Astrocyte (in vitro differentiated cells and primary cell): ENCODE data around the gene TLL2. TPM values are rescaled to one million over a fixed set of nuclear protein-coding genes. Genes with fewer than 3 reads are reported as not detected.
A peak's percentile ranks its signal among the peaks of the same experiment; 100 is the strongest.

Experiments used
- DNase-seq: peaks from one replicate; pipeline ENCODE4 v3.0.0-alpha.2; 2010; ENCODE audit warnings: low read depth
- FAIRE-seq: peaks from 2 replicates; lab custom pipeline; 2011; peaks lifted over from hg19 to GRCh38; lab: Jason Lieb, UNC
- H2AFZ ChIP-seq: 2 replicates; pipeline ENCODE4 v1.6.0; 2012; ENCODE audit warnings: low read depth, low read length, inconsistent platforms
- H3K27ac ChIP-seq: 2 replicates; pipeline ENCODE4 v1.5.1; 2011; ENCODE audit warnings: low read depth, low read length, inconsistent platforms
- H3K27me3 ChIP-seq: 2 replicates; pipeline ENCODE4 v1.6.0; 2011; ENCODE audit warnings: low read length, inconsistent platforms; ENCODE audit not compliant: insufficient read depth
- H3K36me3 ChIP-seq: 2 replicates; pipeline ENCODE4 v1.5.1; 2011; ENCODE audit warnings: low read length, inconsistent platforms; ENCODE audit not compliant: insufficient read depth
- H3K4me1 ChIP-seq: 2 replicates; pipeline ENCODE4 v1.5.1; 2011; ENCODE audit warnings: low read length, inconsistent platforms; ENCODE audit not compliant: insufficient read depth
- H3K4me2 ChIP-seq: 2 replicates; pipeline ENCODE4 v1.6.0; 2012; ENCODE audit warnings: low read length, inconsistent platforms
- H3K4me3 ChIP-seq: 2 replicates; pipeline ENCODE4 v1.5.1; 2011; ENCODE audit warnings: low read depth, mild to moderate bottlenecking, low read length, inconsistent platforms; ENCODE audit not compliant: insufficient read depth
- H3K79me2 ChIP-seq: 2 replicates; pipeline ENCODE4 v1.6.0; 2012; ENCODE audit warnings: mild to moderate bottlenecking, low read length, inconsistent platforms; ENCODE audit not compliant: insufficient read depth
- H3K9ac ChIP-seq: 2 replicates; pipeline ENCODE4 v1.6.0; 2012; ENCODE audit warnings: mild to moderate bottlenecking, low read length, inconsistent platforms
- H3K9me3 ChIP-seq: 2 replicates; pipeline ENCODE4 v1.5.1; 2012; ENCODE audit warnings: low read depth, mild to moderate bottlenecking, low read length, inconsistent platforms; ENCODE audit not compliant: insufficient read depth
- H4K20me1 ChIP-seq: 2 replicates; pipeline ENCODE4 v1.6.0; 2012; ENCODE audit warnings: low read length, inconsistent platforms; ENCODE audit not compliant: insufficient read depth
- H3K27ac Mint-ChIP-seq: one replicate; pipeline ENCODE4 v1.8.0; 2021; ENCODE audit warnings: mild to moderate bottlenecking, mixed read lengths; ENCODE audit not compliant: unreplicated experiment
- H3K27me3 Mint-ChIP-seq: one replicate; pipeline ENCODE4 v1.8.0; 2021; ENCODE audit warnings: low read depth, mixed read lengths; ENCODE audit not compliant: unreplicated experiment
- H3K36me3 Mint-ChIP-seq: one replicate; pipeline ENCODE4 v1.8.0; 2021; ENCODE audit warnings: low read depth, mixed read lengths; ENCODE audit not compliant: unreplicated experiment
- H3K4me1 Mint-ChIP-seq: one replicate; pipeline ENCODE4 v1.8.0; 2021; ENCODE audit warnings: low read depth, mixed read lengths; ENCODE audit not compliant: unreplicated experiment
- H3K4me3 Mint-ChIP-seq: one replicate; pipeline ENCODE4 v1.8.0; 2021; ENCODE audit warnings: mild to moderate bottlenecking, moderate library complexity, mixed read lengths; ENCODE audit not compliant: unreplicated experiment
- H3K9me3 Mint-ChIP-seq: one replicate; pipeline ENCODE4 v1.8.0; 2021; ENCODE audit warnings: mild to moderate bottlenecking, mixed read lengths; ENCODE audit not compliant: unreplicated experiment
- CTCF ChIP-seq: IDR thresholded peaks from 2 replicates; pipeline ENCODE4 v1.5.1; 2011; ENCODE audit warnings: low read depth, mild to moderate bottlenecking, inconsistent platforms, low read length, moderate library complexity; ENCODE audit not compliant: insufficient read depth
- EZH2 ChIP-seq: IDR thresholded peaks from 2 replicates; pipeline ENCODE4 v1.6.1; 2012; ENCODE audit warnings: mild to moderate bottlenecking, low read length, inconsistent platforms; ENCODE audit not compliant: insufficient read depth
- total RNA-seq: library from RNA; stranded (reverse); gene quantifications from 2 replicates; pipeline ENCODE4 v1.2.1, GENCODE V29; 2021

Gene TLL2
- total RNA-seq, 1 donor from 2014 or later = 7.6 TPM

- H3K79me2 ChIP-seq = no peaks in the 10 kb centered on the region
- Mint-ChIP-seq H3K27me3 (peaks cover 21% of the 10 kb centered on the region), H3K4me1 (peaks cover 8% of the 10 kb centered on the region), H3K9me3 (no peaks in the 10 kb centered on the region), H3K4me3 (no peak overlapping the region), H3K27ac (no peak overlapping the region), H3K36me3 (peaks cover 3% of the 10 kb centered on the region)
- H3K36me3 ChIP-seq = no peaks in the 10 kb centered on the region
- TF ChIP-seq EZH2 = no peak
- TF ChIP-seq CTCF = peak; percentile 92
- H3K27ac ChIP-seq = no peak overlapping the region
- FAIRE-seq (peak; percentile 69), DNase-seq (no peak)
- H3K4me1 ChIP-seq = peaks cover 4% of the 10 kb centered on the region
- no peak overlapping the region for H2AFZ ChIP-seq
- H3K9ac ChIP-seq = no peak overlapping the region
- H3K27me3 ChIP-seq = peaks cover 7% of the 10 kb centered on the region
- no peak overlapping the region for H3K4me3 ChIP-seq
- no peaks in the 10 kb centered on the region for H4K20me1 ChIP-seq
- H3K4me2 ChIP-seq = no peak overlapping the region
- no peaks in the 10 kb centered on the region for H3K9me3 ChIP-seq
Measured at GRCh38 chr10:96370584-96371157, 143.1 kb downstream of the TLL2 start.

- no peak overlapping the region for H3K27ac ChIP-seq
- H3K9ac ChIP-seq = no peak overlapping the region
- H3K79me2 ChIP-seq = no peaks in the 10 kb centered on the region
- Mint-ChIP-seq H3K9me3 (no peaks in the 10 kb centered on the region), H3K36me3 (peaks cover 3% of the 10 kb centered on the region), H3K4me3 (no peak overlapping the region), H3K4me1 (peaks cover 5% of the 10 kb centered on the region), H3K27me3 (peaks cover 21% of the 10 kb centered on the region), H3K27ac (no peak overlapping the region)
- DNase-seq (no peak), FAIRE-seq (no peak)
- peaks cover 2% of the 10 kb centered on the region for H3K4me1 ChIP-seq
- no peaks in the 10 kb centered on the region for H3K36me3 ChIP-seq
- no peak overlapping the region for H3K4me2 ChIP-seq
- peaks cover 7% of the 10 kb centered on the region for H3K27me3 ChIP-seq
- no peaks in the 10 kb centered on the region for H3K9me3 ChIP-seq
- H2AFZ ChIP-seq = no peak overlapping the region
- H3K4me3 ChIP-seq = no peak overlapping the region
- no peak for TF ChIP-seq EZH2
- no peak for TF ChIP-seq CTCF
- no peaks in the 10 kb centered on the region for H4K20me1 ChIP-seq
Measured at GRCh38 chr10:96369890-96370583, 143.7 kb downstream of the TLL2 start.

GRCh38 chr10:96368971-96369370 is 144.8 kb downstream of the TLL2 start:
- FAIRE-seq (no peak), DNase-seq (no peak)
- no peaks in the 10 kb centered on the region for H3K79me2 ChIP-seq
- H3K9ac ChIP-seq = no peak overlapping the region
- Mint-ChIP-seq H3K4me3 (no peak overlapping the region), H3K27me3 (peaks cover 14% of the 10 kb centered on the region), H3K9me3 (no peaks in the 10 kb centered on the region), H3K36me3 (peaks cover 3% of the 10 kb centered on the region), H3K27ac (no peak overlapping the region), H3K4me1 (peaks cover 5% of the 10 kb centered on the region)
- H3K36me3 ChIP-seq = no peaks in the 10 kb centered on the region
- no peaks in the 10 kb centered on the region for H3K9me3 ChIP-seq
- no peak overlapping the region for H3K27ac ChIP-seq
- TF ChIP-seq CTCF (no peak), EZH2 (no peak)
- peaks cover 7% of the 10 kb centered on the region for H3K27me3 ChIP-seq
- H3K4me1 ChIP-seq = no peaks in the 10 kb centered on the region
- no peak overlapping the region for H3K4me3 ChIP-seq
- no peak overlapping the region for H2AFZ ChIP-seq
- H4K20me1 ChIP-seq = no peaks in the 10 kb centered on the region
- H3K4me2 ChIP-seq = no peak overlapping the region
